Dermis blood vessel endothelial cell (primary cell): ENCODE data around the gene CLEC10A. TPM values are rescaled to one million over a fixed set of nuclear protein-coding genes. Genes with fewer than 3 reads are reported as not detected.
"Not testable (repeated sequence)": the region's sequence is repeated elsewhere in the genome, so short reads cannot be mapped to it uniquely, and the experiment has no call there.

Experiments
- DNase-seq: peaks from one replicate; pipeline ENCODE4 v3.0.0; 2010
- total RNA-seq: library from RNA; depleted of rRNA; stranded (reverse); fragments of >200 nt; gene quantifications from 2 replicates; pipeline ENCODE4 v1.2.3, GENCODE V29; 2014

Gene CLEC10A
- total RNA-seq, 1 donor from 2014 or later, result 1.5 TPM

GRCh38 chr17:7070712-7071111 is 9.3 kb downstream of the CLEC10A start:
- DNase-seq, result no peak

GRCh38 chr17:7068268-7068667 is 11.8 kb downstream of the CLEC10A start:
- no peak for DNase-seq

DNA sequence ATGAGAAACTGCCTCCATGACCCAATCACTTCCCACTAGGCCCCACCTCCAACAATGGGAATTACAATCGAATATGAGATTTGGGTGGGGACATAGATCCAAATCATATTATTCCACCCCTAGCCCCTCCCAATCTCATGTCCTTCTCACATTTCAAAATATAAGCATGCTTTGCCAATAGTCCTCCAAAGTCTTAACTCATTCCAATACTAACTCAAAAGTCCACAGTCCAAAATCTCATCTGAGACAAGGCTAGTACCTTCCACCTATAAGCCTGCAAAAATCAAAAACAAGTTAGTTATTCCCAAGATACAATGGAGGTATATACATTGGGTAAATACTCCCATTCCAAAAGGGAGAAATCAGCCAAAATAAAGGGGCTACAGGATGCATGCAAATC is 12.9 kb downstream of the CLEC10A start:
- no peak for DNase-seq

DNA sequence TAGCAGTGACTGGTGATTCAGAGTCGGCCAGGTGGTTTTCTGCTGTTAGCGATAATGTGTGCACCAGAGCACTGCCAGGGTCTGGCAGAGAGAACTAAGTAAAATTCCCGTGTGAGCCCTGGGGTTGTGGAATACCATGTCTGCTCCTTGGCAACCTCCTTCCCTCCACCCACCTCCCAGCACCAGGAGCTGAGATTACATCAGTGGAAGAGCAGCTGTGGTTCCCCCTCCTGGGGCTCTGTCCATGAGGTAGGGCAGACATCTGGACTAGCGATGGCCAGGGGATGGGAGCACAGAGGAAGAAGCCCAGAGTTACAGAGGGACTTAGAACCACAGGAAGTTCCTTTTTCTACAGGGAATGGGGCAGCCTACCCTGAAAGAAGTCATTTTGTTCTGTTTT is 15.8 kb downstream of the CLEC10A start:
- DNase-seq, result no peak

DNA sequence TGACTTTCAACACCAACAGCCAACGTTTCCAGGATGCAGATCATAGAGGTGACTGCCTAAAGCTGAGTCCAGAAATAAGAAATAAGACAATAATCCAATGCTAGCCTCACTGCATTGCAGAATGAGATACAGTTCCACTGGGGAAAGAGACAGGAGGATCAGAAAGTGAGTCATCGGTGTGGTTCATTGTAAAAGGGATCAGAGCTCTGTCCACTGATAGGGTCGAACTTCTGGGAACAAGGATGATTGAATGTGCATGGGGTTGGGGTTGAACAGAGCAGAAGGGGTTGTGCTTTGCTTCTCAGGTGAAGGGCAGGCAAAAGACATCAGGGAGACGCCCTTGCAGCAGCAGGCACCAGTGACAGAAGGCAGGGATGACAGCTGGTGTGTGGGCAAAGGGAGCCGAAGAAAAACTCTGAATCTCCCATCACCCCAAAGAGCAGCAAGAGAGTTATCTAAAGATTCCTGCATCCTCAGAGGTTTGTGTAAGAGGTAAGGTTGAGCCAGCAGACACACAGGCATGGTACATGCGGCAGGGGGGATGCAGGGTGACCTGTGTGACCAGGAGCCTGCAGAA is 16.4 kb downstream of the CLEC10A start:
- DNase-seq, result peak; percentile 34

- DNase-seq, result peak; percentile 99
Measured at GRCh38 chr17:7060165-7060891, 19.7 kb downstream of the CLEC10A start.

GRCh38 chr17:7058831-7059447 is 21.1 kb downstream of the CLEC10A start:
- DNase-seq, result peak; percentile 97

DNA sequence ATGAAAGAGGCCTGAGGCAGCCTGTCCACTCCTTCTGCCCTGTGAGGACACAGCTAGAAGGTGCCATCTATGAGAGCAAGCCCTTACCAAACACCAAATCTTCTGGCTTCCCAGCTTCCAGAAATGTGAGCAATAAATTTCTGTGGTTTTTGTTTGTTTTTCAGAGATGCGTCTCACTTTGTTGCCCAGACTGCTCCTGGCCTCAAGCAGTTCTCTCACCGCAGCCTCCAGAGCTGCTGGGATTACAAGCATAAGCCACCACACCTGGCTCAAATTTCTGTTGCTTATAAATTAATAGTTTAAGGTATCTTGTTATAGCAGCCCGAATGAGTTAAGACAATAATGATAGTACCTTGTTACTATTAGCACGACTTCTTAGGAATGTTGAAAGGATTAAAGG is 23.7 kb downstream of the CLEC10A start:
- no peak for DNase-seq

DNA sequence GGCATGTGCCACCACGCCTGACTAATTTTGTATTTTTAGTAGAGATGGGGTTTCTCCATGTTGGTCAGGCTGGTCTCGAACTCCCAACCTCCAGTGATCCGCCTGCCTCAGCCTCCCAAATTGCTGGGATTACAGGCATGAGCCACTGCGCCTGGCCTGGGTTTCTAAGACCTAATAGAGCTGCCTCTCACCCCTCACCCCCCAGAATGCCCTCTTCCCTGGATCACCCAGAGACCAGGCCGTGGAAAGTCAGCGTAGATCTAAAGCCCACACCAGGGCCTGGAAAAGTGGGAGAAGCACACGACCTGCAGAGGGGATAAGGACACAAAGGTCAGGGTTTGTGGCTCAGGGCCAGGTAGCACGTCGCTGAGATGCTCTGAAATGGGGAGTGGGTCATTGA is 29.5 kb downstream of the CLEC10A start:
- DNase-seq, result not testable (repeated sequence)

GRCh38 chr17:7048968-7049367 is 31.1 kb downstream of the CLEC10A start:
- peak; percentile 51 for DNase-seq

DNA sequence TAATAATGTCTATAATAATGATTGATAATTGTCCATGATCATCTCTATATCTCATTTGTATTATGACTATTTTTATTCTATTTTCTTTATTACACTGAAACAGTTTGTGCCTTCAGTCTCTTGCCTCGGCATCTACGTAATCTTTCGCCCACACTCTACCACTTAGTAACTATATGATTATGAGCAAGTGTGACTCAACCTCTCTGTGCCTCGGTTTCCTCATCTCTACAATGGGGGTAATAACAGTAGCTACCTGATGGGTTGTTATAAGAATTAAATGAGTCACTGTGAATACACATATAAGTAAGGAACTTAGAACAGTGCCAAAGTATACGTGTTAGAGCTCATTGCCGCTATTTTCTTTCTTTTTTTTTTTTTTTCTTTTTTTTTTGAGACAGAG is 32.5 kb downstream of the CLEC10A start:
- no peak for DNase-seq

DNA sequence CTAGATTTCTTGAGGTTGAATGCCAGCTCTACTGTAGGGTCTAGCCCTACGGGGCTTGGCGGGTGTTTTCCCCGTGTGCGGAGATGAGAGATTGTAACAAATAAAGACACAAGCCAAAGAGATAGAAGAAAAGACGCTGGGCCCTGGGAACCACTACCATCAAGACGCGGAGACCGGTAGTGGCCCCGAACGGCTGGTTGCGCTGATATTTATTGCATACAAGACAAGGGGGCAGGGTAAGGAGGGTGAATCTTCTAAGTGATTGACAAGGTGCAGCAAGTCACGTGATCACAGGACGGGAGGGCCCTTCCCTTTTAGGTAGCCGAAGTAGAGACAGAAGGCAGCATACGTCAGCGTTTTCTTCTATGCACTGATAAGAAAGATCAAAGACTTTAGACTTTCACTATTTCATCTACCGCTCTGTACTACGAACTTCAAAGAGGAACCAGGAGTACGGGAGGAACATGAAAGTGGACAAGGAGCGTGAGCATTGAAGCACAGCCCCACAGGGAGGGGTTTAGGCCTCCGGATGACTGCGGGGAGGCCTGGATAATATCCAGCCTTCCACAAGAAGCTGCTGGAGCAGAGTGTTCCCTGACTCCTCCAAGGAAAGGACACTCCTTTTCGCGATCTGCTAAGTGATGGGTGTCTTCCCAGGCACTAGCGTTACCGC is 33.2 kb downstream of the CLEC10A start:
- not testable (repeated sequence) for DNase-seq

GRCh38 chr17:7046127-7046724 is 33.8 kb downstream of the CLEC10A start:
- no peak for DNase-seq

GRCh38 chr17:7045492-7046126 is 34.4 kb downstream of the CLEC10A start:
- peak; percentile 92 for DNase-seq

DNA sequence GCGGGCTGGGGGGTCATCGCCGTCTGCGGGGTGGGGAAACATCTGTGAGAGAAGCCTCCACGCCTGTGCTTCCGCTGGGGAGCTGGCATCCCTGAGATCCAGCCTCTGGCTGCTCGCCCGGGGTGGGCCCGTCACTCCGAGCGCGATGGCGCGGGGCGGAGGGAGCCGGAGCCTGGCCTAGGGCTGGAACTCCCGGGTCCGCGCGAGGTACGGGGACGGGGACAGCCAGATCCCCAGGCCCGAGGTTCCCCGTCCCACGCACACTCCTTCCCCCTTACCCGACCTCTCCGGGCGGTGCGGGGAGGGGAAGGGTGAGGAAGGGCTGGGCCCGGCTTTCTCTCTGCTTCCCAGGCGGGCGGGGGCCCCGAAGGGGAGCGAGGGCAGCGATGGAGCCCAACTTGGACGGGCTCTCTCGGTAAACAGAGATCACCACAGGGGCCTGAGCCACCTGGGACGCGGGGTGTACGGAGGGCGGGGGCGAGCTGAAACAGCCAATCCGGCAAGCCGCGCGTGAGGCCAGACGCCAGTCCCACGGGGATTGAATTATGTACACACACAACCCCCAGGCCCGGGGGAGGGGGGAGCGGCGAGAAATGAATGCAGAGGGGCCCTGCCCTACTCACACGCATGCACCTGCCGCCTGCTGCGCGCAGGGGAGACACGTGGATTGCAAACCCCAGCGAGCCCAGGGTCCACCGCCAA is 36.4 kb downstream of the CLEC10A start, which contains the start of gene SLC16A11:
SLC16A11 (minus strand) TSS at position 596 of the 702 bp plus-strand sequence; CDS start at position 17, 579 bp downstream.
- peak; percentile 60 for DNase-seq

GRCh38 chr17:7043182-7043496 is 36.9 kb downstream of the CLEC10A start:
- DNase-seq, result no peak

- DNase-seq, result no peak
Measured at GRCh38 chr17:7042501-7043181, 37.4 kb downstream of the CLEC10A start.

DNA sequence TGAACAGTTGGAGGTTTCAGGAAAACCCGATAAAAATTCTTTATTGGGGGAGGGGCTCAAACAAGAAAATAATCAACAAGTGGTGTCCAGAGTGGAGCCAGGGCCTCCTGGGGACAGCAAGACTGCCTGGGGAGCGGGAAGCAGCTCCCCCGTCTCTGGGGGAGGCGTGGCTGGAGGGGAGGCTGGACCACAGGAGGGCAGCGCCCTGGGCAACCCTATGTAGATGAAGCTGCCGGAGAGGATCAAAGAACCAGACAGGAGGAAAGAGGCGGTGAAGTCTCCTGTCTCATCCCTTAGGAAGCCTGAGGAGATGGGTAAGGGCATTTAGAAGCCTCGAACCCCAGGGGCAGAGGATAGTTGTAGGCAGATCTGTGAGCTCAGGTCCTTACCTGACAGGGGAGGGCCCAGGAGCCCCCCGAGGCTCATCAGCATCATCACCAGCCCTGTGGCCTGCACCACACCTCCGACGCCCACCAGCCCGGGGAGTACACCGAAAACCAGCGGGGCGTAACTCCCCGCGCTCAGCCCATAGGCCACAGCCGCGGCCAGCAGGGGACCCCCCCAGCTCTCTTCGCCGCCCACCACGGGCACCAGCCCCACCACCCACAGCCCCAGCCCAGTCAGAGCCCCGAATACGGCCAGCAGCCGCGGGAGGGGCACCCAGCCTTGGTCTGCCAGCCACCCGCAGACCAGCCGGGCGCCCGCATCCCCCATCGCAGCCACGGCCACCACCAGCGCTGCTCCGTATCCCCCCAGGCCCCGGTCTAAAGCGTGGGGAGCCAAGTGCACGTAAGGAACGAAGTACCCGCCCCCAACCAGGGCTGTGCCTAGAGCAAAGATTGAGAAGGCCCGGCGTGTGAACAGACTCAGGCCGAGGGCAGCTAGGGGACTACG is 38.2 kb downstream of the CLEC10A start:
- no peak for DNase-seq

DNA sequence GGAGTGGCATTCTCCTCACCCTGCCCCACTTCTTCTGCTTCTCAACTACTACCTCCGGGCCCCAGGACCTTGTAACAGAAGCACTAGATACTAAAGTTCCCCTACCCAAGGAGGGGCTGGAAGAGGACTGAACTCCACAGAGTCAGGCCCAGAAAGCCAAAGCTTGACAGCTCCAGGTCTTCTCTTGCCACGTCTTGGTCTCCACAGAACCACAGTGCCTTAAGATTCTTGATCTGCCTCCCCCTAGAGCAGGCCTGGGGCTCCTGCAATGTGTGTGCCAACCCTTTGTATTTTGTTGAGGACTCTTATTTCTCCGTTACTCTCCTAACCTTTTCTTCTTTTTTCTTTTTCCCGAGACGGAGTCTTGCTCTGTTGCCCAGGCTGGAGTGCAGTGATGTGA is 40.2 kb downstream of the CLEC10A start:
- DNase-seq, result no peak
